Globus pallidus (tissue), 1 donor: ENCODE data around the gene ACOXL.

Experiments used
- DNase-seq: peaks from one replicate; pipeline ENCODE4 v3.0.0-alpha.2; 2015; ENCODE audit warnings: low spot score

Gene ACOXL

DNA sequence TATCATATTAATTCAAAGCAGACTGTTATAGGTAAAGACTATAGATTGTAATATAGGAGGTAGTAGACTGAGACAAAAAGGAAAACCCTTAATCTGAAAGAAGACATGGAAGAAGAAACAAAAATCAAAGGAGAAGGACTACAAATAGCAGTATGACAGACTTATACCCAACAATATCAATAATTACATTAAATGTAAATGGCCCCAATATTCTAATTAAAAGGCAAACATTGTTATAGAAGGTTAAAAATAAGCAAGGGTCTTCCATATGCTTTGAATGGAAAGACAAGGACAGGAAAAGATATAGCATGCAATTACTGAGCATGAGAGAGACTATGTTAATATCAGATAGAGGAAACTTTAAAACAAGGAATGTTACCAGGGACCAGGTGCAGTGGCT lies 278.8 kb downstream of the ACOXL start:
- no peak for DNase-seq

DNA sequence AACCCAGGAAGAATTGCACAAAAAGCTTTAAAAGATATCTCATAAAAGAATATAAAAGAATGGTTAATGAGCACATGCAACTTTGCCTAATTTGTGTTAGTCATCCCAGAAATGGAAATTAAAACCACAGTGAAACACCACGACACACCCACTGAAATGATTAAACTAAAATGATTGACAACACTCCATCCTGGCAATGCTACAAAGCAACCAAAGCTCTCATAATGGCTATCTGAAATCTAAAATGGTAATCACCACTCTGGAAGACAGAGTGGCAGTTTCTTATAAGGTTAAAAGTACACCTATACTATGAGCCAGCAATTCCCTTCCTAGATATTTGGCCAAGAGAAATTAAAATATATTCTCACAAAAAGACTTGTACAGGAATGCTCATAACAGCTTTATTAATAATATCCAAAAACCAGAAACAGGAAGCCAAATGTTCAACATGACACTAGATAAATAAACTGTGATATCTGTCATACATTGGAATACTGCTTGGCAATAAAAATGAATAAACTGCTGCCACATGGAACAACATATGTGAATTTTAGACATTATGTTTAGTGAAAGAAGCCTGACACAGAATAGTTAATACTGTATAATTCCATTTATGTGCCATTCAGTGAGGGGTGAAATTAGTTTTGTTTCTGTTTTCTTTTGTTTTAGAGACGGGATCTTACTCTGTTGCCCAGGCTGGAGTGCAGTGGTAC lies 283.1 kb downstream of the ACOXL start:
- DNase-seq: no peak

- no peak for DNase-seq
These were observed 284.8 kb downstream of the ACOXL start for GRCh38 chr2:111017034-111017622.

GRCh38 chr2:111017909-111018308 lies 285.5 kb downstream of the ACOXL start:
- no peak for DNase-seq

DNA sequence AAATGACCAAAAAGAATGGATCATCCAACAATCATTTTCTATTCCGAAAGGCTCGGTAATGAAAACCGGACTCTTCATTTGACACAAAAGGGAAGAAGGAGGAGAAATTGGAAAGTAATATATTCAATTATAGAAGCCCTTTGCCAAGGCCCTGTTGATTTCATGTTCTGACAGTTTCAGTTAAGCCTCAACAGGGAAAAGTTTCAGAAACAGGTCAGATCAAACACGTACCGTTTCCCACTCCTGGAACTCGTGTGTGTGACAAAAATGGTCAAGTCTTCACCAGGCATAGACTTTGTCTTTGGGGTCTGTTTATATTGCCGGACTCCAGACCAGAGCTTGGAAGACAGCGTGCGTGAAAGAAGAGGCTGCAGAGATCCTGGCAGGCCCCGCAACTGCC lies 287.0 kb downstream of the ACOXL start:
- DNase-seq: no peak

- no peak for DNase-seq
These were observed 290.3 kb downstream of the ACOXL start for GRCh38 chr2:111022633-111023032.

DNA sequence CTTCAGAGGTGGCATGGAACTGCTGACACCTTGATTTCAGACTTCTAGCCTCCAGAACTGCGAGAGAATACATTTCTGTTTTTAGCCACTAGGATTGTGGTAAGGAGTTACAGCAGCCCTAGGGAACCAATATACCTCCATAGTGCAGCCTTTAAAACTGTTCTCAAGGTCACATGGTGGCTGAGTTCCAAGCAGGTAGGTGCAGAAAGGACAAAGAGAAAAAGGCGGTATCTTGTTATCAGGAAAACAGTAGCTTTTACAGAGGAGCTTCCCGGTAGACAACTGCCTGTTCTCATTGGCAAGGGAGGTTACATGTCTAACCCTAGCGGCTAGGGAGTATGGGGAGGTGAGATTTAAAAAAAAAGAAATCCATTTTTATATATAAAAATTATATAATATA lies 292.1 kb downstream of the ACOXL start:
- no peak for DNase-seq

DNA sequence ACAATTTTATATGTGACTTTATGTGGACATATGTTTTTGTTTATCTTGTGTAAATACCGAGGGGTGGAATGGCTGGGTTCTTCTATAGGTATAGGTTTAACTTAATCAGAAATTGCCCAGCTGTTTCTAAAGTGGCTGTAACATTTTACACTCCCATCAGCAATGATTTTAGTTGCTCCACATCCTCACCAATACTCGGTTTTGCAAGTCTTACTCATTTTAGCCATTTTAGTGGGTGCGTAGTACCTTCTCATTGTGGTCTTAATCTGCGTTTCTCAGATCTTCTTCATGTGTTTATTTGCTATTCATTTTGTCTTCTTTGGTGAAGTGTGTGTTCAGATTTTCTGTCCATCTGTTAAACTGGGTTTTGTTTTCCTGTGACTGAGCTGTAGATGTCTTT lies 292.9 kb downstream of the ACOXL start:
- DNase-seq: no peak

GRCh38 chr2:111028720-111029119 lies 296.3 kb downstream of the ACOXL start:
- DNase-seq: no peak

- no peak for DNase-seq
These were observed 297.0 kb downstream of the ACOXL start for GRCh38 chr2:111029181-111029927.

- DNase-seq: no peak
These were observed 298.0 kb downstream of the ACOXL start for GRCh38 chr2:111030260-111030891.

- no peak for DNase-seq
These were observed 298.6 kb downstream of the ACOXL start for GRCh38 chr2:111030945-111031344.

DNA sequence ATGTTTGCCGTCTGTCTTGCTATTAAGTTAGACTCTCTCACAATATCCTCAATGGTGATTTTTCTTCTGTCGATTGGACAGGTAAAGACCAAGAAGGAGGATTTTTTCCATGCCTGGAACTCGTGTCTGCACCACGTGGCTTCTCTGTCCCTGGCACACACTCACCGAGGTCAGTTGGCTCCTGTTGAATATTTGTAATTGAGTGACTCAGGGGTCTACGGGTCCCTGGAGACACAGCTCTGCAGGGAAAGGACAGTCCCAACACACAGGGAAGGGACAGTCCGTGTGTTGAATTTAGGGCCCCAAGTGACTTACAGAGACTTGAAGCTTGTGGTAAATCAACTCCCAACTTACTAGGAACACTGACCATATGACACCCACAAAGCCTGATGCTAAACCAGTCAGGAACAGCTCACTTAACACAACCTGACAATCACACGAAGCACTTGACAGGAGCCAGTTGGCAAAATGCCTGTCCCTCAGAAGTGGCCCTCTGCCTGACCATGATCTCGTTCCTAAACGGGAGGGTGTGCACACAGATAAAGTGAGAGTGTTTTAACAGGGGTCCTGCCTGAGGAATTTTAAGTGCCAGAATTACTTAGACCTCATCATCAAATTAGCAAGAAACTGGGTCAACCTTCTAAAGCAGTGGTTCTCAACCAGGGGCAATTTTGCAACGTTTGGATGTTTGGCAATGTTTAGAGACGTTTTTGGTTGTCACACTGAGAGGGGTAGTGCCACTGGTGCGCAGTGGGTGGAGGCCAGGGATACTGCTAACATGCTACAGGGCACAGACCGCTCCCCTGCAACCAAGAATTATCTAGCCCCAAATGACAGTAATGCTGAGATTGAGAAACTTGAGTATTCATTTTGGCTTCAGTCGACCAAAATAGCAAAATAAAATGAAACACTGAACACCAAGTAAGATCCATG lies 299.4 kb downstream of the ACOXL start:
- DNase-seq: no peak

- no peak for DNase-seq
These were observed 300.5 kb downstream of the ACOXL start for GRCh38 chr2:111032721-111033429.

DNA sequence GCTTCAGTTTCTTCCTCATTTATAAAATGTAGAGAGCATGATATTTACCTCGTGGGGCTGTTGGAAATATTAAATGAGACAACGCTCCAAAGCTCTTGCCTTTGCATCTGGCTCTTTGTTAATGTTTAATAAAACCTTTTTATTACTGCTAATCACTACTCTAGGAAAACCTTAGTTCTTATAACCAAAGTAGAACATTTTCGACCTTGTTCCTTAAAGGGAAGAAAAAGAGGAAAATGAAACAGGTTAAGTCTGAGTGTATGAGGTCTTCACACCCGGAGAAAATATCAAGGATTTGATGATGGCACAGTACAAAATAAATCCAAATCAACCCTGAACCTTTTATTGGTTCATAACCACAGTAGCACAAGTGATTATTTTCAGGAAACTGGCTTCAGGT lies 301.8 kb downstream of the ACOXL start:
- DNase-seq: no peak

GRCh38 chr2:111034606-111035005 lies 302.2 kb downstream of the ACOXL start:
- no peak for DNase-seq

- no peak for DNase-seq
These were observed 303.6 kb downstream of the ACOXL start for GRCh38 chr2:111035830-111036441.

GRCh38 chr2:111037128-111037527 lies 304.8 kb downstream of the ACOXL start:
- DNase-seq: no peak

DNA sequence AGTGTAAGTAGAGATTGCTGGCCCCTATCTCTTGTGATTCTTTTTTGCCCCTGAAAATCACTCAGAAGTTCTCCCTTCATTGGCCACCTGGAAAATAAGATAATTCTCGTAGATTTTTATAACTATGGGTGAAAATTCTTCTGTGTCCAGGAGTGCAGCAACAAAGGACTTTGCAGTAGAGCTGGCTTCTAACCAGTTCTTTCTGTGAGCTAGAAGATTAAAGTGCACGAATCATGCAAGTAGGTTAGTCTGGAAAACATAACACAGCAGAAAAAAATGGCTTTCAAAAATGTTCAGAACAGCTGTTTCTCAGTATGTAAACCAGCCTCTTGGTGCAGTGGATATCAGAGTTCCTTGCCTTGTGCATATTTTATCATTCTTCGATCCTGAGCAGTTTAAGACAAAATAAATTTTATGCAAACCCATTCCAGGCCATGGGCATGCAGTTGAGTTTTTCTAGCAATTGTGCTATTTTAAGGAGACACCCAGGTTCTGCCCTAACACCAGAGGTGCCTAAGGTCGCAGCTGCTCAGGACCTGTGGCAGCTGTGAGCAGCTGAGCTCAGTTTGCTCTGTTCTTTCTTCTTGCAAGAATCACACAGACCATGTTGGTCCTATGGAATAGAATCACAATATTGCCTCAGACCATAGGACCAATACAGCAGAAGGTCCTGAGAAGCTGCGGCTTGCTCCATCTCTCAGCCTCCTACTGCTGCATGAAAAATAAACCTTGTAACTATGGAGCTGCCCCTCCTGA lies 307.4 kb downstream of the ACOXL start:
- no peak for DNase-seq
